ENCODE measurements around the gene WDFY4. TPM values are rescaled to one million over a fixed set of nuclear protein-coding genes. Genes with fewer than 3 reads are reported as not detected.

The WDFY4 gene
- total RNA-seq, 1 donor from 2014 or later: not detected

DNA sequence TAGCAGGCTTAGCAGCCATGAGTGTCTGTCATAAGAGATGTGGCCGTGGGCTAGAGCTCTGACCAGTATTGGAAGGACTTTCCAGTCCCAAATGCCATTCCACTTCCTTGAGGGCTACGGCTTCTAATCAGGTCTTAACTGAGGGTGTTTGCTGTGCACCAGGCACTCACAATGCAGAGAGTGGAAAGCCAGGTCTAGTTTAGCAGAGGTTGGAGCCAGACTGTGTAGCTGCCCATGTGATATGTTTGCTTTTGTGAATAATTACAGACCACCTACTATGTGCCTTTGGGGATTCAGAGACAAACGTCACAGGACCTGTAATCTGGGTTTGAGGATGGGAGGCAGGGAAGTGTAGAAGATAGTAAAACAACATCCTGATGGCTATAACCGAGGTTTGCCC, 79.8 kb downstream of the WDFY4 start:
- TF ChIP-seq, protein P1, sequence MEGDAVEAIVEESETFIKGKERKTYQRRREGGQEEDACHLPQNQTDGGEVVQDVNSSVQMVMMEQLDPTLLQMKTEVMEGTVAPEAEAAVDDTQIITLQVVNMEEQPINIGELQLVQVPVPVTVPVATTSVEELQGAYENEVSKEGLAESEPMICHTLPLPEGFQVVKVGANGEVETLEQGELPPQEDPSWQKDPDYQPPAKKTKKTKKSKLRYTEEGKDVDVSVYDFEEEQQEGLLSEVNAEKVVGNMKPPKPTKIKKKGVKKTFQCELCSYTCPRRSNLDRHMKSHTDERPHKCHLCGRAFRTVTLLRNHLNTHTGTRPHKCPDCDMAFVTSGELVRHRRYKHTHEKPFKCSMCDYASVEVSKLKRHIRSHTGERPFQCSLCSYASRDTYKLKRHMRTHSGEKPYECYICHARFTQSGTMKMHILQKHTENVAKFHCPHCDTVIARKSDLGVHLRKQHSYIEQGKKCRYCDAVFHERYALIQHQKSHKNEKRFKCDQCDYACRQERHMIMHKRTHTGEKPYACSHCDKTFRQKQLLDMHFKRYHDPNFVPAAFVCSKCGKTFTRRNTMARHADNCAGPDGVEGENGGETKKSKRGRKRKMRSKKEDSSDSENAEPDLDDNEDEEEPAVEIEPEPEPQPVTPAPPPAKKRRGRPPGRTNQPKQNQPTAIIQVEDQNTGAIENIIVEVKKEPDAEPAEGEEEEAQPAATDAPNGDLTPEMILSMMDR (IDR thresholded peaks at IDR 0.05): no peak

DNA sequence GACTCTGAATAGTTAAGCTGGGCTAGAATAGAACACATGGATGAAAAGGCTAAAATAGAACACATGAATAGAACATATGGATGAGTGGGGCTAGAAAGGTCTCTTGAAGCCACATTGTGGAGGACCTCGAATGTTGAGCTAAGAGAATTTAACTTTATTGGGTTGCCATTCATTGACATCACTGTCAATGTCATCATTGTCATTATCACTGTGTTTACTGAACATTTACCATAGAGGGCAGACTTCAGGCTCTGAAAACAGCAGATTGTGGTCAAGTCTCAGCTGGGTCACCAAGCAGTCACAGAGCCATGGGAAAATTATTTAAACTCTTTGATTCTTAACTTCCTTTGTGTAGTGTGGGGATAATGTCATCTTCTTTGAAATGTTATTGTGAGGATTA, 80.4 kb downstream of the WDFY4 start:
- H3K4me3 Mint-ChIP-seq (ENCODE audit: unreplicated experiment): no peak overlapping the region
- H3K27me3 Mint-ChIP-seq (ENCODE audit: low read depth): peaks cover 16% of the 10 kb centered on the region
- TF ChIP-seq, protein P1 (IDR thresholded peaks at IDR 0.05): no peak
- H3K36me3 Mint-ChIP-seq (ENCODE audit: low read depth): no peaks in the 10 kb centered on the region
- DNase-seq (ENCODE audit: low spot score): no peak
- no peaks in the 10 kb centered on the region for H3K9me3 Mint-ChIP-seq (ENCODE audit: low read depth)
- H3K27ac Mint-ChIP-seq (ENCODE audit: unreplicated experiment): no peak overlapping the region
- no peaks in the 10 kb centered on the region for H3K4me1 Mint-ChIP-seq (ENCODE audit: low read depth)

More for the DNA sequence above, 79.8 kb downstream of the WDFY4 start:
- Mint-ChIP-seq H3K27ac (ENCODE audit: unreplicated experiment) (no peak overlapping the region), H3K36me3 (ENCODE audit: low read depth) (no peaks in the 10 kb centered on the region), H3K4me1 (ENCODE audit: low read depth) (no peaks in the 10 kb centered on the region), H3K4me3 (ENCODE audit: unreplicated experiment) (no peak overlapping the region), H3K9me3 (ENCODE audit: low read depth) (no peaks in the 10 kb centered on the region), H3K27me3 (ENCODE audit: low read depth) (peaks cover 16% of the 10 kb centered on the region)
- DNase-seq (ENCODE audit: low spot score): no peak

DNA sequence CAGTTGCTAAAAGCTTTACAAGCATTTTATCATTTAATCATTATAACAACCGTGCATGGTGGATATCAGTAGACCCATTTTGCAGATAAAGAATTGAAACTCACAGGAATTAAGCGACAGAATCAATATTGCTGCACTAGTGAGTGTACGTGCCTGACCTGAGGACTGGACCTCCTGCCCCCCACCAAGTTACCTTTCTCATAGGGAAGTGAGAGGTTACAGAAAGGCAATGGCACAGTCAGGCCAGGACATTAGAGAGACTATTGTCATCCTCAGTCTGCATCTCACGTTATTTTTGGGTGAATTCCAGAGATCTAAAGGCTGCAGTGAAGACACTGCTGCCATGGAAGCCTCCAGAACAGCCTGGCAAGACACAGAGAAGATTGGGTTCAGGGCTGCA, 80.9 kb downstream of the WDFY4 start:
- TF ChIP-seq, protein P1 (IDR thresholded peaks at IDR 0.05): no peak
- Mint-ChIP-seq H3K4me3 (ENCODE audit: unreplicated experiment) (no peak overlapping the region), H3K27ac (ENCODE audit: unreplicated experiment) (no peak overlapping the region), H3K9me3 (ENCODE audit: low read depth) (no peaks in the 10 kb centered on the region), H3K4me1 (ENCODE audit: low read depth) (no peaks in the 10 kb centered on the region), H3K27me3 (ENCODE audit: low read depth) (peaks cover 16% of the 10 kb centered on the region), H3K36me3 (ENCODE audit: low read depth) (no peaks in the 10 kb centered on the region)
- DNase-seq (ENCODE audit: low spot score): no peak

DNA sequence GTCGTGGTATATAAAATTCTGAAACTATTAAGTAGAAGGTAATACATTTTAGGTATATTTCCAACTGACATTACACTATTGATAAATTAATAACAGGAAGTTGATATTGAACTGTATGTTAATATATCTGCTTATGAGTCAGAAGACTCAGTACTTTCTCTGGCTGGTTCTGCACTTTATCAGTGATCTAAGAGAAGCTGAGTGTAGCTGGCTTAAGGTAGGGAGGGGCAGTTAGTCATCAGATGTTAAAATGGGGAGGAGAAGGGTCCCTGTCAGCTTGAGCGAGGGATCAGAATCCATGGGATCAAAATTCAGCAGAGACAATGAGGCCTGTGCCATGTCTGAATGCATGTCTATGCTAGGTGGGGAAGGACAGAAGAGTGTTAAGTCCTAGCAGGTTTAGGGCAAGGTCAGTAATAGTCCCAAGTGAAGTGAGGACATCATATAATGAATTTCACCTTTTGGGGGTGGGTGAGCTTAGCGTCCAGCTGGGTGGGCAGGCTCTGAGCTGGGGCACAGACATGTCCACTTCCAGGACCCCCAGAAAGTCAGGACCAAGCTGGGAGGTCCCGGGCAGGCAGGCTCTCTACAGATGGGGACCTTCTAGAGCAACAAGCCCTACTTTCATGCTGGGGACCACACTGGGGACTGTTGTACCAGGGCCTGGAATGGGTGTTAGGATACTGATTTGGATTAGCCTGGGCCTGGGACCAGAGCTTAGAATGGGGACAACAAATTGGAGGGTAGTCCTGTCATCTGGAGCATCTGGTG, 82.9 kb downstream of the WDFY4 start:
- Mint-ChIP-seq H3K27ac (ENCODE audit: unreplicated experiment) (no peak overlapping the region), H3K27me3 (ENCODE audit: low read depth) (peaks cover 16% of the 10 kb centered on the region), H3K4me1 (ENCODE audit: low read depth) (no peaks in the 10 kb centered on the region), H3K36me3 (ENCODE audit: low read depth) (no peaks in the 10 kb centered on the region), H3K9me3 (ENCODE audit: low read depth) (no peaks in the 10 kb centered on the region), H3K4me3 (ENCODE audit: unreplicated experiment) (no peak overlapping the region)
- no peak for DNase-seq (ENCODE audit: low spot score)
- TF ChIP-seq, protein P1 (IDR thresholded peaks at IDR 0.05): no peak

DNA sequence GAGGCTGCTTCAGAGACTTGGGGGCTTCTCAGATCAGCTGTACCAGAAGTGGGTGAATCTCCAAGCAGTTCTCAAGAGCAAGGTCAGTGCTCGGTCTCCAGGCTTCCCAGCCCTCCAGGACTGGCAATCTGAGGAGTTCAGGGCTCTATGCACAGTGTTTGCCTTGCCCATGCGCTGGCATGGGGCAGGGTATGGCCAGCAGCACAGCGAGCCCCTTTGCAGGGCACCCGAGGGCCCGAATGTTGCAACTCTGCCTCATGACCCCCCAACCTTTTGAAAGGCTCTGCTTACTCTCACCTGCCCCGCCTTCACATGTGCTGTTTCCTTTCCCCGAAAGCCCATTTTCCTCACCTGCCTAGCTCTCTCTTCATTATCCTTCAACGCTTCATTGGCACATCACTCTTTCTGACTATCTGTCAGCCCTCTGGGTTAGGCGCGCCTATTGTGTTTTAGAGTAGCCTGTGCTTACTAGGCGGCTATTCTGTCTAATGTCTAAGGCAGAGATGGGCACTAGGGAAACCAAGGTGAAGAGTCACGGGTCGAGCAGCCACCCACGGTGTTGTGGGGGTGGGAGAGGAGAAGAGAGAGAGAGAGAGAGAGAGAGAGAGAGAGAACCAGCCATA, 83.6 kb downstream of the WDFY4 start:
- Mint-ChIP-seq H3K4me3 (ENCODE audit: unreplicated experiment) (no peak overlapping the region), H3K4me1 (ENCODE audit: low read depth) (no peaks in the 10 kb centered on the region), H3K36me3 (ENCODE audit: low read depth) (no peaks in the 10 kb centered on the region), H3K9me3 (ENCODE audit: low read depth) (no peaks in the 10 kb centered on the region), H3K27ac (ENCODE audit: unreplicated experiment) (no peak overlapping the region), H3K27me3 (ENCODE audit: low read depth) (peaks cover 16% of the 10 kb centered on the region)
- DNase-seq (ENCODE audit: low spot score): no peak
- TF ChIP-seq, protein P1 (IDR thresholded peaks at IDR 0.05): no peak

Data from chondrocyte (in vitro differentiated cells).